Forelimb muscle (tissue), 1 donor: ENCODE measurements around the gene LAMA5. TPM values are rescaled to one million over a fixed set of nuclear protein-coding genes. Genes with fewer than 3 reads are reported as not detected.

ENCODE experiments used
- DNase-seq: peaks from one replicate; pipeline ENCODE4 v3.0.0-alpha.2; 2013; ENCODE audit warnings: low read depth
- polyA plus RNA-seq: library from polyadenylated mRNA; unstranded; fragments of 120-200 nt; gene quantifications from one replicate; pipeline ENCODE4 v1.2.1, GENCODE V29; 2013; ENCODE audit not compliant: insufficient read length

The LAMA5 gene, protein sequence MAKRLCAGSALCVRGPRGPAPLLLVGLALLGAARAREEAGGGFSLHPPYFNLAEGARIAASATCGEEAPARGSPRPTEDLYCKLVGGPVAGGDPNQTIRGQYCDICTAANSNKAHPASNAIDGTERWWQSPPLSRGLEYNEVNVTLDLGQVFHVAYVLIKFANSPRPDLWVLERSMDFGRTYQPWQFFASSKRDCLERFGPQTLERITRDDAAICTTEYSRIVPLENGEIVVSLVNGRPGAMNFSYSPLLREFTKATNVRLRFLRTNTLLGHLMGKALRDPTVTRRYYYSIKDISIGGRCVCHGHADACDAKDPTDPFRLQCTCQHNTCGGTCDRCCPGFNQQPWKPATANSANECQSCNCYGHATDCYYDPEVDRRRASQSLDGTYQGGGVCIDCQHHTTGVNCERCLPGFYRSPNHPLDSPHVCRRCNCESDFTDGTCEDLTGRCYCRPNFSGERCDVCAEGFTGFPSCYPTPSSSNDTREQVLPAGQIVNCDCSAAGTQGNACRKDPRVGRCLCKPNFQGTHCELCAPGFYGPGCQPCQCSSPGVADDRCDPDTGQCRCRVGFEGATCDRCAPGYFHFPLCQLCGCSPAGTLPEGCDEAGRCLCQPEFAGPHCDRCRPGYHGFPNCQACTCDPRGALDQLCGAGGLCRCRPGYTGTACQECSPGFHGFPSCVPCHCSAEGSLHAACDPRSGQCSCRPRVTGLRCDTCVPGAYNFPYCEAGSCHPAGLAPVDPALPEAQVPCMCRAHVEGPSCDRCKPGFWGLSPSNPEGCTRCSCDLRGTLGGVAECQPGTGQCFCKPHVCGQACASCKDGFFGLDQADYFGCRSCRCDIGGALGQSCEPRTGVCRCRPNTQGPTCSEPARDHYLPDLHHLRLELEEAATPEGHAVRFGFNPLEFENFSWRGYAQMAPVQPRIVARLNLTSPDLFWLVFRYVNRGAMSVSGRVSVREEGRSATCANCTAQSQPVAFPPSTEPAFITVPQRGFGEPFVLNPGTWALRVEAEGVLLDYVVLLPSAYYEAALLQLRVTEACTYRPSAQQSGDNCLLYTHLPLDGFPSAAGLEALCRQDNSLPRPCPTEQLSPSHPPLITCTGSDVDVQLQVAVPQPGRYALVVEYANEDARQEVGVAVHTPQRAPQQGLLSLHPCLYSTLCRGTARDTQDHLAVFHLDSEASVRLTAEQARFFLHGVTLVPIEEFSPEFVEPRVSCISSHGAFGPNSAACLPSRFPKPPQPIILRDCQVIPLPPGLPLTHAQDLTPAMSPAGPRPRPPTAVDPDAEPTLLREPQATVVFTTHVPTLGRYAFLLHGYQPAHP (N-terminal part only)
- polyA plus RNA-seq, result 58.4 TPM

DNA sequence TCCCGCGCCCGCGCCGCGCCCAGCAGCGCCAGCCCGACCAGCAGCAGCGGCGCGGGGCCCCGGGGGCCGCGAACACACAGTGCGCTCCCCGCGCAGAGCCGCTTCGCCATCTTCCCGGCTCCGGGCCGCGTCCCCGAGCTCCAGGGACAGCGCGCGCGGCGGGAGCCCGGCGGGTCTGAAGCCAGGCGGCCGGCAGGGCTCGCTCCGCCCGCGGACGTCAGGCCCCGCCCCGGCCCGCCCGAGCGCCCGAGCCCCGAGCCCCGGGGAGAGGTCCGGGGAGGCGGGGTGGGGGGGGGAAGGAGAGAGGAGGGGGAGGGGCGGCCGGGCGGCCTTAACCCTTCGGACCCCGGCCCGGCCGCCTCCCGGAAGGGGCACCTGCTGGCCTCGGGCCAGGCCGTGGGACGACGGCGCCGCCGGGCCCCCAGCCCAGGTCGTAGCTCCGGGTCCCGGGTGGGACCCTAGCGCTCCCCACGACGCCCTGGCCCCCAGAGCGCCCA, at the start of gene LAMA5:
Gene LAMA5, minus strand, starts transcription at position 177 of the 497 bp plus-strand sequence. Its CDS starts 67 bp downstream, at position 110.
- DNase-seq, result no peak

DNA sequence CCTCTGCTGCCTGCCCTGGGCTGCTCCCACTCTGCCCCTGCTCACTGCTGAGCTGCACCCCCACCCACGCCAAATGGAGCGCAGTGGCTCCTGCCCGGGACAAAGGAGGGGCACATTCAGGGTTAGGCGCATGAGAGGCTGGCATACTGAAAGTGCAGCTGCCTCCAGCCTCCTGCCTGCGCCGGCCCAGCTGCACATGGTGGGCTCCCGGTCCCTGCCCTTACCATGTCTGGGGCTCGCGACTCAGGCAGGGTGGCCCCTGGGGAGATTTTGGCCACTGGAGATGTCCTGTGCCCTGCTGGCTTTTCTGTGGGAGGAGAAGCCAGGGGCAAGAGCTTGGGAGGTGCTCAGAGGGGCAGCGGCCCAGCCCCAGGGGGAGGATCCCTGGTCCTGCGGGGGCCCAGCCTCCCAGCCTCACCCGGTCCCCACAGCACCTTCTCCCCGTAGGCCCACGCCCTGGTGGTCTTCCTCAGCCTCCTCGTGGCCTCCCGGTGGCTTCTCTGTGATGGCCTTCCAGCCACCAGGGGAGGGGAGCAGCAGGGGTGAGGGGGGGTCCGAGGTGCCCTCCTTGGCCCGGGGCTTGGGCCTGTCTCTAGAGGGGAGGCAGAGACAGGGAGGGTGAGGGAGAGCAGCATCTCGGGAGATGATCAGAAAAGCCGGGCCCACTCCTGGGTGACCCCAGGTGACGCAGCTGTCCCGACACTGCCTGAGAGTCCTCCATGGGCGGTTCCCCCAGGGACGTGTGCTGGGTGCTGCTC, 48.4 kb upstream of the LAMA5 start:
- no peak for DNase-seq

DNA sequence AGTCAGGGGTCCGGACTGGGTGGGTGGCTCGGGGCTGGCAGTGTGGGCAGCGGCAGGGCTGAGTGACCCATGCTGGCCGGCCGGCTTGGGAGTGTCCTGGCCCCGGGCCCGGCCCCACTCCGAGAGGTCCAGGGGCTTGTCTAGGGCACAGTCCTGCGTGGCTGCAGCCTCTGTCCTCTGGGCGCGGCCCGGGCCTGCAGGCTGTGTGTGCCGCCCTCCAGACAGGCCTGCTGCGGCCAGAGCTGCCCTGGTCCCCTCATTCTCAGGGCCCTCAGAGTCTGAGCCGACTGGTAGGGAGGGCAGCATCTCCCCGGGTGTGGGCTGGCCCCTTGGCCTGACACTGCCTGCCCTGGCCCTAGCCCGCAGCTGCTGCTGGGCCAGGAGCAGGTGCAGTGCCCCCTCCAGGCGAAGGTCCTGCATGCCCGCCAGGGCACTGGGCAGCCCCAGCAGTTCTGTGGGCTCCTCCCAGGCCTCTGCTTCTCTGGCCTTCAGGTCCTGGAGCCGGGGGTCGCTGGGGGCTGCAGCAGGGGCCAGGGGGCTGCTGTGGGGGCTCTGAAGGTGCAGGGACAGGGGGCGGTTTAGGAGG, 46.9 kb upstream of the LAMA5 start:
- DNase-seq, result no peak

DNA sequence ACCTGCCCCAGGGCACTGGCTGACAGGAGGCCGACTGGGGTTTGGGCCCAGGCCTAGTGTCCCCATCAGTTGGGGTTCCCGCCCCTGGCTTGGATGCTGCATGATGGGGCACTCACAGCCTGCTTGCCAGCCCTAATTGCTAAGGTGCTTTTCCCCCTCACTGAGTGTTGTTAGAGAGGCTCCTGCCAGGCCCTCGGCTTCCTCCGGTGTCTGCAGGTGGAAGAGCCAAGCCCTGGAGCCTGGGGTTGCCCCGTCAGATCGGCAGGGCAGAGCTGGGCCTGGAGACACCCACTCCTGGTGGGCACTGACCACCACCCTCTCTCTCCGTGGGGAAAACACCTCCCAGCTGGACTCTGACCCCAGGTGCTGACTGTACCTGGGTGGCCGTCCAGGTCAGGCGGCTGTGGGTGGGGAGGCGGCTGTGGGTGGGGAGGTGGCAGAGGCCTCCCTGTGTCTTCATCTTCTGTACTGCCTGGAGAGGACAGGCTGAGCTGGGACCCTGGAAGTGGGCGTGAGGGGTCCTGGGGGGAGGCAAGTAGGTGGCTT, 46.0 kb upstream of the LAMA5 start:
- DNase-seq, result no peak

DNA sequence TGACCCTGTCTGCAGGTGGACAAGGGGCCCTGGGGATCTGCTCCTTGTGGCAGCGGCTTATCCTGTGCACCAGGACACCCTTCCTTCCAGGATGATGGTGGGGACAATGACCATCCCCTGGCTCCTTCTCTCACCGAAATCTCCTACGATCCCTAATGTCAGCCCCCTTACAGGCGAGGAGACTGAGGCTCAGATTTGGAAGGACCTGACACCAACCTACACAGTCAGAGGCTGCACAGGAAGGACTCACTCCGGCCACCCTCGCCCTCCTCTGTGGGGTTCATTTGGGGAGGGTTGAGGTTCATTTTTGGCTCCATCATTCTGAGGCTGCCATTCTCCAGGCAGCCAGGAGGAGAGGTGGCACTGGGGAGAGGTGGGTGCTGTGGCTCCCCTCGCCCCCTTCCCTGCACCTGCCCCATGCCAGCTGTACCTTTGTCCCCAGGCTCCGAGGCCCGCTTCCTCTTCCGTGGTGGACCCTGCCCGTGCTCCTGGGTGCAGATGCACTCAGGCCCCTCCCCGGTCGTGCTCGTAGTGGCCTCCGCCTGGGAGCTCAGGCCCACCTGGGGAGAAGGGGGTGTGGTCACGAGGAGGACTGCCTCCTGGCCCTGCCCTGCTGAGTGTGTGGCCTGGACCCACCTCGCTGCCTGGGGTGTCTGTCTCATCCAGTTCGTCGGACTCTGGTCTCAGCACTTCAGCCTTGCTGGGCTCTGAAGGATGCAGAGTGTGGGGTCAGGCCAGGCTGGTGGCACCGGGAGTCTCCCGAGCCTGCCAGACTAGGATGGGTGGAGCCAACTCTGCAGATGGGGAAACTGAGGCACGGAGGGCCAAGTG, 45.3 kb upstream of the LAMA5 start:
- no peak for DNase-seq

DNA sequence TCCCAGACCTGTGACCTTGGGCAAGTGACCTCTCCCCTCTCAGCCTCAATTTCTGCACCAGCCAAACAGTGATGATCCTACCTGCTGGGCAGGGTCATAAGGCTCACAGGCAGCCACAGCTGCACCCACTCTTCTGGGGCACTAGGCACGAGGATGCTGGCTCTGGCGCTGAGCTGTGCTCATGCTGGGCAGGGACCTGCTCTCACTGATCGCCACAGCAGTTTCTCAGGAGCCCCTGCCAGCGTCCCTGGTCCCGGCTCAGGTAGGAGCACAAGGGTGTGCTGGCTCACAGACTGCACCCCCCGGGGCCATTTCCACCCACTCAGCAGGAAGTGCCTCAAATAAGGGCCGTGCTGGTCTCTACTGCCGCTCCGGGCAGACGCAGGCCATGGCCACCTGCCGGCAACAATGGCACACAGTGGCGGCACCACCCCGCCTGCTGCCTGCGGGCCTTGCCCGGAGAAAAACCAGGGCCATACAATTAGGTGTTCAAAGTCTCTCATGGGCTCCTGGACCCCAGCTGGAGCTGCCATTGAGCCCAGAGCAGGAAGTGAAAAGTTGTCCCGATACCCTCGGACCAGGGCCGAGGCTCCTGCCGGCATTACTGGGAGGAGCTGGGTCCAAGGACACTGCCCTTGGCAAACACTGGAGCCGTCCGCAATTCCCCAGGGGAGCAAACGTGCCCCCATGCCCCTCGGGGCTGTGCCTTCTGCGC, 44.5 kb upstream of the LAMA5 start:
- no peak for DNase-seq

DNA sequence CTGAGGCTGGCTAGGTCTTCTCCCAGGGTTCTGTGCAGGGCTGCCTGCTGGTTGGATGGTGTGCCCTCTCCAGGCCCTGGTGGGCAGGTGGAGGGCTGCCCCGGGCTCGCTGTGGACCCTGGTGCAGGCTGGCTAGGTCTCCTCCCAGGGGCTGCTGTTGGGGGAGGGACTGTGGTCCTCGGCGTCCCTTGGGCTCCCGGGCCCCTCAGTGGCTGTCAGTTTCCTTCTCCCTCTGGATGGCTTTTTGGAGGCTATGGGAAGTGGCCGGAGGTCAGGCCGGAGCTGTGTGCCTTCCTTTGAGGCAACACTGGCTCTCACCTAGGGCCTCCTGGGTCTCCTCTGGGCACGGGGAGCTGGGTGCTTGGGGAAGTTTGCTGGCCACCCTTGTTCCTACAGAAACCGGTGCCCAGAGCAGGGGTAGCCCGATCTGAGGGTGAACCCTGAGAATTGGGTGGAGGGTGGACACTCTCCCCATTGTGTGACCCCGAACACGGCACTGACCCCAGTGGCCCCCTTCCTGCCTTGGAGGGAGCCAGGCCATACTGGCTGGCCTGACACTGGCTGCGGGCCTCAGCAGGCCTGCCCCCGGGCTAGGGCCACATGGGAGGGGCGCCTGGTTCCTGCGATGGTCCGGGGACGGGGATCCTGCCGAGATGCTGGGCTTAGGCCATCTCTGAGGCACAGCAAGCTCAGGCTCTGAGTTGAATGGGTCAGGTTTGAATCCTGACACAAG, 43.8 kb upstream of the LAMA5 start:
- DNase-seq, result no peak

DNA sequence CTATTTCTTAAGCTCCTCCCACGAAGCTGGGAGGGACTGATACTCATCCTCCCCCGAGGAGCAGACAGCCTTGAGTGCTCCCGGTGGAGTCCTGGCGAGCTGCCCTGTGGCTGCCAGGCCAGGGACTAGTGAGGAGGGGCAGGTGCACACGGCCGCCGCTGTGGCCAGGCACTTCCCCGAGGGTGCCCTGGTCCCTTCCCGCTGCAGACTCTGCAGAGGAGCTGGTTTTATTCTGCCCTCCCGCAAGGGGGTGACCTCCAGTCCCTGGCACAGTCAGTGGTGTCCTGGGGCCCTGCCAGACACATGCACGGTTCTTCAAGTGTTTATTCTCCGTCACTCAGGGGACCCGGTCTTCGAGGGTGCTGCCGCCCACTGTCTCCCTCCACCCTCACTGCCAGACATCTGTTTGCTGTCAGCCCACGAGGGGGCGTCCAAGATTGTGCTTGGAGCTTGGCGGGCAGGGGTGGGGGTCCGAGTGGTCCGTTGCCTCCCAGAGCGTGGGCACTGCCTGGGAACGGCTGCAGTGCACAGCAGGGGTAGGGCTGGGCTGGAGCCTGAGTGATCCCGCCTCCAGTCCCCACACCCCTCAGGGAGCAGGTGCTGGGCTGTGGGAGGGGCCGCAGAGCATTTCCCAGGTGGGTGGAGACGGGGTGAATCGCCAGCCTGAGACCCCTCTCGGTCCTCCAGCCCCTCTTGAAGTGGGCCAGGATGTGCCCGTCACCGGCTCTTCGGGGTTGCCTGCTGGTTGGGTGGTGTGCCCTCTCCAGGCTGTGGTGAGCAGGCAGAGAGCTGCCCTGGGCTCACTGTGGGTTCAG, 43.0 kb upstream of the LAMA5 start:
- DNase-seq, result no peak

DNA sequence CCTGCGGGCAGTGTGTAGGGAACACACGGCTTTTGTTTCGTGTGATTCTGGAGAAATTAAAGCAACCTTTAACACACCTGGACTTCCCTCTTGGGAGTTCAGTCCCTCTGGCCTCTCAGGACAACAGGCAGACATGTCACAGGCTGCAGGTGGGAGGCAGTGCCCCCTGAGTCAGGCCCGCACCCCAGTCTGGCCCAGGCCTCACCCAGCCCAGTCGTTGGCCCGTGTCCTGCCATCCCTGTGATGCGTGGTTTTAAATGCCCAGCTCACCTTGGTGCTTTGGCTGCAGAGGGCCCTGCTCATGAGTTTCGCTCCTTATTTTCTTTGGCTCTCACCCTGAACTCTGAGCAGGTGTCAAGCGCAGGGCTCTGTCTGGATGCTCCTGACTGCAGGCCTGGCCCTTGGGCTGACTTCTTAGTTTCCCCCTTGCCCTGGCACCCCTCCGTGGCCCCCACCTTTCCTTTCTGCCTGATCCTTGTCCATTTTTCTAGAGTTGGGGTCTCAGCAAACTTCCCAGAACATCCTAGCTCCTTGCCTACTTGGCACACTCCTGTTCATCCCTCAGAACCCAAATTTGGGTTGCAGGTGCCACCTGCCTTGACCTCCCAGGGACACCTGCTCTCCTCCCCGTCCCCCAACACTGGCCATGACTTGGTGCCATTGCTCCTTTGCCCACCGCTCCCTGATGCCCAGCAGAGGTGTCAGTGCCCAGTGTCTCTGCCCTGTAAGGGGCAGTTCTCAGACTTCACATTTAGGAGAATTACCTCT, 42.2 kb upstream of the LAMA5 start:
- DNase-seq, result no peak

DNA sequence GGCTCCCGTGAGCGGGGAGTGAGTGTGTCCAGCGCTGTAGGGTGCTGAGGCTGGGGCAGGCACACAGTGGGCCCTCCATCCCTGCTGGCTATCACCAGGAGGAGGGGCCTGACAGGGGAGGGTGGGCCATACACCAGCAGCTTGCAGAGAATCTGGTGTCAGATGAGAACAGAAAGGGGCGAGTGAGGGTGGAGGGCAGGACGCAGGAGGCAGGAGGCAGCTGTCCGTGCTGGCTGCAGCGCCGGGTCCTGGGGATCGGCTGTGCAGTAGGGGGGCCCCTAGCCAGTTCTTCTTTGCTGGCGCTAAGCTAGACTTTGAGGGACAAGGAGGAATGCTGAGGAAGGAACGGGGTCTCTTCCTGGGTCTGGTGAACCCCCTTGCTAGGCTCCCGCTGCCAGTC, 41.5 kb upstream of the LAMA5 start:
- DNase-seq, result no peak

DNA sequence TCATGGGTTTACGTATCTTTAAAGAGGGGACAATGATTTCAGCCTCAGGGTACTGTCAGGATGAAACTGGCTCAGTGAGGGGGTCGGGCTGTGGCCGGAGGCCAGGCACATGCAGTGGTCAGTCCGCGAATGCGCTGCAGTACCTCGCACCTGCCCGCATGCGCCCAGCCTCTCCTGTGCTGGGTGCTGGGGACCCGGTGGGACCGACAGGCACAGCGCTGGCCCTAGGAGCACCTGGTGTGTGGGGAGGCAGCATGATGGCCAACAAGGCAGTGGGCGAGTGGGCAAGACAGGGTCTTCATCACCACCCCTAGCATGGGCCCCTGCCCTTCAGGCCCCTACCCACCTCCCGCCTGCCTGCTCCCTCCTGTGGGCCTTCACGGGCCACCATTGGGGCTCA, 40.9 kb upstream of the LAMA5 start:
- no peak for DNase-seq

DNA sequence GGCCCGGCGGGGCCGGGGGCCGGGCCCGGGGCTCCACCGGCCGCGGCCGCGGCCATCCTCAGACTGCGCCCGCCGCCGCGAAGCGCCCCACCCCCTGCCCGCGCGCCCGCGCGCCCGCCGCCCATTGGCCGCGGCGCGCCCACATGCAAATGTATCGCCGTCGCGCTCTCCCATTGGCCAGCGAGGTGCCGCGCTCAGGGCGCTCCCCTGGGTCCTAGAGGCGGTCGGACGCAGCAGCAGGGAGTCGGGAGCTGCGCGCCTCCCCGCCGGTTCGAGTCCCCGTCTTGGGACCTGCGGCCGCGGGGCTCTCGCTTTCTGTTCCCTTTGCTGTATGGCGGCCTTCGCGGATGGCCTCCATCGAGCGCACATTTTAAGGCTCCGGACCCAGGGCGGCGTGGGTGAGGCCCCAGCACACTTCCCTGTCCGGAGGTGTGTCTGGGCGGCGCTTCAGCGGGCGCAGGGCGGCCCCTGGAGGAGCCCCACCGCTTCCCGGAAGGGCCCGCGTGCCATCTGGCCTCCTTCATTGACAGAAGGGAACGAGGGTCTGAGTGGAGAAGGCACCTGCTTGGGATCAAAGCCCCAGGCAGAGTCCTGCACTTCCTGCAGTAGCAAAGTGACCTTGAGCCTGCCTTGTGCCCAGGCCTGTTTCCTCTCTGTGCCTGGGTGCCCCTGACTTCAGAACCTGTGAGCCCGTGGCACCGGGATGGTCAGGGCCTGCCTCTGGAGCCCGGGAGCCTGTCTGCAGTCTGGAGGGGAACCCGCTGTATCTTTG, 40.3 kb upstream of the LAMA5 start, which contains the start of gene CABLES2:
Gene CABLES2, minus strand, starts transcription at position 65 of the 772 bp plus-strand sequence. Its CDS starts 9 bp downstream, at position 56.
- peak; percentile 85 for DNase-seq

DNA sequence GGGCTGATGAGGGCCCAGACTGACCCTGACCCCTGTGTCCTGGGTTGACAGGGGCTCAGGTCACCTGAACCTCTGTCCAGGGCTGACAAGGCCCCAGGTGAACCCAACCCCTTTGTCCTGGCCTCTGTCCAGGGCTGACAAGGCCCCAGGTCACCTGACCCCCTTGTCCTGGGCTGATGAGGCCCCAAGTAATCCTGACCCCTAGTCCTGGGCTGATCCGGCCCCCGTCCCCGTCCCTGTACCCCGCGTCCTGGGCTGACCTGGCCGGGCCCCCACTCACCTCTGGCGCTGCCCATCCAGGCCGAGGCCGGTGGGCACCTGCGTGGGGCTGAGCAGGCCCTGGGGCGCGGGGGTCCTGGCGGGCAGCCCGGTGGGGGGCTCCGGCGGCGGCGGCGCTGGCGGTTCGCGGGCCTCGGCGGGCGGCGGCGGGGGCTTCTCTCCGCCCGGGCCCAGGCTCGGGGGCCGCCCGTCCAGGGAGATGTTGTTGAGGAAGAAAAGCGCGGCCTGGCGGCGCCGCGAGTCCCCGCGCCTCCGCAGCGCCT, 39.6 kb upstream of the LAMA5 start:
- DNase-seq, result no peak

DNA sequence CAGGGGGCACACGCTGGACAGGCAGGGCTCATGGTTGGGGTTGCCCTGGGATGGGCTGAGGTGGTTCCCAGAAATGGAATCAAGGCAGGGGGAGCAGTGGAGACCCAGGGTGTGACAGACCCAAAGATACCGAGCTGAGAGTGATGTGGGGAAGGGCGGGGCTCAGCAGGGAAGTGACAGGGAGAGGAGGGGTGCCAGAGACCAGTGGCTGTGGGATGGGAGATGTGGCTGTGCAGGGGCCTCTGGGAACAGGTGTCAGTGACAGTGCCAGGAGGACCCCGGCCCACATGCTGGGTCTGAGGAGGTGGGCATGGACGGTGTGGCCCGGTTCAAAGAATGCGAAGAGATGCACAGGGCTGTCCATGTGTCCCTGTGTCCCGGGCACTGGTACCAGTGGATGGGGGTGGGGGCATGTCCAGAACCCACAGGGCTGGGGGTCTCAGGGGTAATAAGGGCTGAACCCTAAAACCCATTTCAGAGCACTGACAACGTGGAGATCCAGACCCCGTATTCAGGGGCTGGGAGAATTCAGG, 38.9 kb upstream of the LAMA5 start:
- no peak for DNase-seq
